ENCODE results near the gene CCSAP. TPM values are rescaled to one million over a fixed set of nuclear protein-coding genes. Genes with fewer than 3 reads are reported as not detected.

Gene CCSAP
- total and polyA plus RNA-seq, 9 donors = 3.3 to 9.2 (median 6.4) TPM

DNA sequence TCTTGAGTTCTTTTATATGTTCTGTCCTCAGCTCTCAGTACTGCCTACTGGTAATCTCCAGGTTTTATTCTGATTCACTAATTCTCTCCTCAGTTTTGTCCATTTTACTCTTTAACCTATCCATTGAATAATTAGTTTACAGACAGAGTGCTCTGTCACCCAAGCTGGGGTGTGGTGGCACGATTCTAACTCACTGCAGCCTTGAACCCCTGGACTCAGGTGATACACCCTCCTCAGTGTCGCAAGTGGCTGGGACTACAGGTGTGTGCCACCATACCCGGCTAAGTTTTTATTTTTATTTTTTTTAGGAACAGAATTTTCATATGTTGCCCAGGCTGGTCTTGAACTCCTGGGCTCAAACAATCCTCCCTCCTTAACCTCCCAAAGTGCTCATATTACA is 58.0 kb downstream of the CCSAP start:
- Histone ChIP-seq H3K4me3 (no peak overlapping the region), H3K9me3 (no peaks in the 10 kb centered on the region), H3K4me1 (ENCODE audit: insufficient read depth) (peaks cover 2% of the 10 kb centered on the region), H3K36me3 (no peaks in the 10 kb centered on the region), H3K27me3 (no peaks in the 10 kb centered on the region), H3K27ac (no peak overlapping the region)
- no peak for DNase-seq
- TF ChIP-seq POLR2A (IDR thresholded peaks at IDR 0.05) = no peak
- no peak for TF ChIP-seq EP300 (IDR thresholded peaks at IDR 0.05)
- TF ChIP-seq, protein P1, sequence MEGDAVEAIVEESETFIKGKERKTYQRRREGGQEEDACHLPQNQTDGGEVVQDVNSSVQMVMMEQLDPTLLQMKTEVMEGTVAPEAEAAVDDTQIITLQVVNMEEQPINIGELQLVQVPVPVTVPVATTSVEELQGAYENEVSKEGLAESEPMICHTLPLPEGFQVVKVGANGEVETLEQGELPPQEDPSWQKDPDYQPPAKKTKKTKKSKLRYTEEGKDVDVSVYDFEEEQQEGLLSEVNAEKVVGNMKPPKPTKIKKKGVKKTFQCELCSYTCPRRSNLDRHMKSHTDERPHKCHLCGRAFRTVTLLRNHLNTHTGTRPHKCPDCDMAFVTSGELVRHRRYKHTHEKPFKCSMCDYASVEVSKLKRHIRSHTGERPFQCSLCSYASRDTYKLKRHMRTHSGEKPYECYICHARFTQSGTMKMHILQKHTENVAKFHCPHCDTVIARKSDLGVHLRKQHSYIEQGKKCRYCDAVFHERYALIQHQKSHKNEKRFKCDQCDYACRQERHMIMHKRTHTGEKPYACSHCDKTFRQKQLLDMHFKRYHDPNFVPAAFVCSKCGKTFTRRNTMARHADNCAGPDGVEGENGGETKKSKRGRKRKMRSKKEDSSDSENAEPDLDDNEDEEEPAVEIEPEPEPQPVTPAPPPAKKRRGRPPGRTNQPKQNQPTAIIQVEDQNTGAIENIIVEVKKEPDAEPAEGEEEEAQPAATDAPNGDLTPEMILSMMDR (IDR thresholded peaks at IDR 0.05) = no peak
- intact Hi-C loops (cut with DNase I) = no loop called here
- WGBS, 3 donors = 92 to 95% (median 95%) methylated on average over 3 of the region's 3 CpGs

DNA sequence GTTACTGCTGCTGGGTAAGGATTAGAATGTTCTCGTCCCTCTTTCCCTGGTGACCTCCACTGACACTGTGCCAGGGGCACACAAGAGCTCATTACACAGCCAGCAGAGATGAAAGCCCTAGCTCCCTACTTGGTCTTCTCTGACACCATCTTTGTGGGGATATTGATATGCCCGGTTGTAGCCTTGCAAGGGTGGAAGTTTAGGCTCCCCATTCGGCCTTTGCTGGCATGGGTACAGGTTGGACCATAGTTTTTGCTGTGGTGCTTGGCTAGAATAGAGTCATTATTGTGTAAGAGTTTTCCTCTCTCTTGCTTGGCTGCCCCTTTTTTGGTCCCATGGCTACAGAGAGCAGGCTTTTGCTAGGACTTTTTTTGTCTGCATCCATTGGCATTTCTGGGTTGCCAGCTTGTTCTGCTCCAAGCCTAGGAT is 59.6 kb downstream of the CCSAP start:
- Histone ChIP-seq H3K4me3 (no peak overlapping the region), H3K27me3 (no peaks in the 10 kb centered on the region), H3K27ac (no peak overlapping the region), H3K36me3 (no peaks in the 10 kb centered on the region), H3K4me1 (ENCODE audit: insufficient read depth) (peaks cover 2% of the 10 kb centered on the region), H3K9me3 (no peaks in the 10 kb centered on the region)
- WGBS, 3 donors = 88 to 92% (median 92%) methylated on average over 3 of the region's 3 CpGs
- TF ChIP-seq EP300 (IDR thresholded peaks at IDR 0.05) = no peak
- no peak for TF ChIP-seq POLR2A (IDR thresholded peaks at IDR 0.05)
- TF ChIP-seq, protein P1 (IDR thresholded peaks at IDR 0.05) = no peak
- DNase-seq = no peak
- intact Hi-C loops (cut with DNase I) = no loop called here

- no peak for TF ChIP-seq POLR2A (IDR thresholded peaks at IDR 0.05)
- TF ChIP-seq, protein P1 (IDR thresholded peaks at IDR 0.05) = no peak
- TF ChIP-seq EP300 (IDR thresholded peaks at IDR 0.05) = no peak
- H3K9me3 ChIP-seq = no peaks in the 10 kb centered on the region
- H3K27me3 ChIP-seq = no peaks in the 10 kb centered on the region
- peaks cover 2% of the 10 kb centered on the region for H3K4me1 ChIP-seq (ENCODE audit: insufficient read depth)
- H3K27ac ChIP-seq = no peak overlapping the region
- intact Hi-C loops (cut with DNase I) = no loop called here
- 89 to 94% (median 92%) methylated on average over 1 of the region's 1 CpG for WGBS, 3 donors
- no peak overlapping the region for H3K4me3 ChIP-seq
- H3K36me3 ChIP-seq = no peaks in the 10 kb centered on the region
- no peak for DNase-seq
Measured at GRCh38 chr1:229282295-229282823, 60.5 kb downstream of the CCSAP start.

- DNase-seq = no peak
- H3K4me1 ChIP-seq (ENCODE audit: insufficient read depth) = peaks cover 2% of the 10 kb centered on the region
- no peak overlapping the region for H3K27ac ChIP-seq
- intact Hi-C loops (cut with DNase I) = no loop called here
- TF ChIP-seq, protein P1 (IDR thresholded peaks at IDR 0.05) = no peak
- TF ChIP-seq EP300 (IDR thresholded peaks at IDR 0.05) (no peak), POLR2A (IDR thresholded peaks at IDR 0.05) (no peak)
- H3K36me3 ChIP-seq = no peaks in the 10 kb centered on the region
- no peaks in the 10 kb centered on the region for H3K27me3 ChIP-seq
- H3K4me3 ChIP-seq = no peak overlapping the region
- H3K9me3 ChIP-seq = no peaks in the 10 kb centered on the region
- WGBS, 3 donors = 97% methylated on average over 1 of the region's 1 CpG
Measured at GRCh38 chr1:229281339-229281926, 61.4 kb downstream of the CCSAP start.
